VCaP (cell line): ENCODE results near the gene KCNMB2.

ENCODE experiments used
- H3K27ac ChIP-seq: fragments of 450-650 bp; 2 replicates; pipeline ENCODE4 v1.5.1; 2017
- TF ChIP-seq, protein P1 (sequence below): fragments of 450-650 bp; conservative IDR thresholded peaks from 2 replicates; pipeline ENCODE4 v1.5.1; 2017; ENCODE audit warnings: mild to moderate bottlenecking, moderate library complexity

Gene KCNMB2

DNA sequence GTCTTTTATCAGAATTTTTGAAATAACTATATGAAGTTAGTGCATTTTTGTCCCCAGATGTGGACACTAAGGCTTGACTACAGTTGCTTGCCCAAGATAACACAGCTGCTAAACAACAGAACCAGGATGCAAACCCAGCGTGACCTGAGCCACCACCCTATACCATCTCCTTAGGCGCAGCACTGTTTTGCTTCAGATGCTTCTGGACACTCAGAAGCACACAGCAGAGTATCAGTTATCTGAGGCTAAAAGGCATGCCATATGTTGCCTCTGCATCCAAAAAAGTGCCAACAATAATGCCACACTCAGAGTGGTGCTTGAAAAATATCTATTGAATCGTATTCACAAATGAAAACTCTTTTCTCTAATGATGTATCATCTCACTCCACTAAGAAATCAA, 24.5 kb downstream of the KCNMB2 start:
- no peak overlapping the region for H3K27ac ChIP-seq
- TF ChIP-seq, protein P1, sequence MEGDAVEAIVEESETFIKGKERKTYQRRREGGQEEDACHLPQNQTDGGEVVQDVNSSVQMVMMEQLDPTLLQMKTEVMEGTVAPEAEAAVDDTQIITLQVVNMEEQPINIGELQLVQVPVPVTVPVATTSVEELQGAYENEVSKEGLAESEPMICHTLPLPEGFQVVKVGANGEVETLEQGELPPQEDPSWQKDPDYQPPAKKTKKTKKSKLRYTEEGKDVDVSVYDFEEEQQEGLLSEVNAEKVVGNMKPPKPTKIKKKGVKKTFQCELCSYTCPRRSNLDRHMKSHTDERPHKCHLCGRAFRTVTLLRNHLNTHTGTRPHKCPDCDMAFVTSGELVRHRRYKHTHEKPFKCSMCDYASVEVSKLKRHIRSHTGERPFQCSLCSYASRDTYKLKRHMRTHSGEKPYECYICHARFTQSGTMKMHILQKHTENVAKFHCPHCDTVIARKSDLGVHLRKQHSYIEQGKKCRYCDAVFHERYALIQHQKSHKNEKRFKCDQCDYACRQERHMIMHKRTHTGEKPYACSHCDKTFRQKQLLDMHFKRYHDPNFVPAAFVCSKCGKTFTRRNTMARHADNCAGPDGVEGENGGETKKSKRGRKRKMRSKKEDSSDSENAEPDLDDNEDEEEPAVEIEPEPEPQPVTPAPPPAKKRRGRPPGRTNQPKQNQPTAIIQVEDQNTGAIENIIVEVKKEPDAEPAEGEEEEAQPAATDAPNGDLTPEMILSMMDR = no peak

DNA sequence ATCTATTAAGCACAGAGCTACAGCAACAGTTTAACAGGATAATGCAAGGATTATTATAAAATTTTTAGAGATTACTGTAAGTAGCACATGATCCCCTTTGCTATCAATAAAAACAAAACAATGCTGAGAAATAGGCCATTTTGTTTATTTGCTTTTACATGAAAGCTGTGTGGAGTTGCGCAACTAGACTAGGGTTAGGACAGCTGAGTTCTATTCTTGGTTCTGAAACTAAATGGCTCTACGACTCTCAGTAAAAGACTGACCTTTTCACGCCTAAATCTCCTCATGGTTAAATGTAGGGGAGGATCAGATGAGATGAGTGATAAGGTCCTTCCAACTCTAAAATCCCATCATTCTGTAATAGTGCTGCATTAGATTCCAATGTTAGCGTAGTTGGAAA, 25.0 kb downstream of the KCNMB2 start:
- H3K27ac ChIP-seq = no peak overlapping the region
- TF ChIP-seq, protein P1 = no peak

DNA sequence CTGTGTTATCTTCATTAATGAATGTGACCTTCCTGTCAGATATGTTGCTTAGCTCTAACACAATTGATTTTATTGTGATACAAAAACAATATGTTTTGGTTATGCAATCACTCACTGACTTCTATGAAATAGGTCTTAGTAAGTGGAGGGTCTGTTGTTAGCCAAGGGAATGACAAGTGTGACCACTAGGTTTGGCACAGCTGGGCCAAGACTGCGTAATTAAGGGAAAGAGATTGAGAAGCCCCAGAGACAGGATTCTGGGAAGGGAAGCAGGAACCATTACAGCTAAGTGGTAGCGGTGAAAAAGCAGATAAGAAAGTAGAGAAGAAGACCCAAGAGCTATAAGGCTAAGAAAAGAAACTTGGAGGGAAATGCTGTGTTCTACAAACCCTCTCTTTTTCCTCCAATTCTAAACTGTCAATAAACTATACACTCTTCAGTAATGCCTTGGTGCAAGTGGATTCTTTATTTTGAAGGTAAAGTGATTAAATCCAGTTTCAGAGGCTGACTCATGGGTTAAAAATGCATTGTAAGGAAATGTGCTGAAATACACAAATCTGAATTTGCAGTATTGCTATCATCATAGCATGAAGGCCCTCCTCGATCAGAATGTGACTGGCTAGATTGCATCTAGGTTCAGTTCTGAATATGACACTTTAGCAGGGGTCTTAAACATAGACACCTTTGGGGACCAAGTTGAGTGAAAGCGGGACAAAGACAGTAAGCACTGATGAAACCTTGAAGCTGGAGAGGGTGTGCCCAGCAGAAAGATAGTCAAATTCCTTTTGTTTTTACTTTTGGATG, 26.1 kb downstream of the KCNMB2 start:
- TF ChIP-seq, protein P1 = no peak
- no peak overlapping the region for H3K27ac ChIP-seq

DNA sequence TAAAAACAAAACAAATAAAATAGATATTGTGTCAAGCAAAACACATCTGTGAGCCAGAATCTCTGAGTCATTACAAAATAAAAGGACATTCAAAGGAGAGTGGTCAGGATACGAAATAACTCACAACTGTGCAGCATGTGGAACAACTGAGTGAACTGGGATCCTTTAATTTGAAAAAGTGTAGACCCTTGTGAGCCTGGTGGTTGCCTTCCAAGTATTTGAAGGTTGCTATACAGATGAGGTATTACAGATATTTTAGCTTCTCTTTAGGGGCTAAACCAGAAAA, 26.7 kb downstream of the KCNMB2 start:
- H3K27ac ChIP-seq = no peak overlapping the region
- TF ChIP-seq, protein P1 = no peak

DNA sequence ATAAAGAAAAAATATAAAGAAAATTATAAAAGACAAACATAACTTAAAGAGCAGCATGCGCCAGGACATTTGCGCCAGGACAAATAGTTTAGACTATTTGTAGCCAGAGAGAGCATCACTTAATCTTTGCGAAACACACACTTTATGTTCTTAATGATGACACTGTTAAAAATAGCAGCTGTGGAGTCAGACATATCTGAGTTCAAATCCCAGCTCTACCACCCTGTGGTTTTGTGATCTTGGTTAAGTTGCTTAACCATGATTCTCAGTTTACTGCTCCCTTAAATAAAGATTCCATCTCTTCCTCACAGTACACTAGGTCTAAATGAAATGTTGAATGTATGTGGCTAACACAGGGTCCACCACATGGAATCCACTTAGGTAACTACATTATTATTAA, 31.4 kb downstream of the KCNMB2 start:
- H3K27ac ChIP-seq = no peak overlapping the region
- TF ChIP-seq, protein P1 = no peak

DNA sequence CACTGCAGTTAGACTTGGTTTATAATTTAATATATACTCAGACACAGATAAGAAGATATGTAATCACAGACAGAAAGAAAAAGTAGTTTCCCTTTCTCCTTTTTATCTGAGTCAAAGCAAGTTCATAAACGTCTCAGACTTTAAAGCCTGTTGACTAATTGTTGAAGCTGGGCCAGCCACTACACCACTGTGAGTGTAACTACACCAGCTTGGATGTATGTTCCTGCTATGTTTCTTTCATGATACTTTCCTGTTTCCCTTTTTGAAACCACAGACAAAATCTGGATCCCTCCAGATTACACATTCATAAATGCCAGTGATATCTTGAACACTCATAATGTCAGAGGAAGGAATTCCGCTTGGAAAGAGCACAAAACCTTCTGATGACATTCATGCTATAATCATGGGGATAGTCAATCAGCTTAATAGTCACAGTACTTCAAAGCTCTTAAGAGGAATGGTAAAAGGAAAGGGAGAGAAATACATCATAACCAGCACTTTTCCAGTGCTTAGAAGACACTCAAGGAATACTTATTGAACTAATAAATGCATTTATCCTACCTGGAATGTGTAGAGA, 32.0 kb downstream of the KCNMB2 start:
- no peak overlapping the region for H3K27ac ChIP-seq
- TF ChIP-seq, protein P1 = no peak

DNA sequence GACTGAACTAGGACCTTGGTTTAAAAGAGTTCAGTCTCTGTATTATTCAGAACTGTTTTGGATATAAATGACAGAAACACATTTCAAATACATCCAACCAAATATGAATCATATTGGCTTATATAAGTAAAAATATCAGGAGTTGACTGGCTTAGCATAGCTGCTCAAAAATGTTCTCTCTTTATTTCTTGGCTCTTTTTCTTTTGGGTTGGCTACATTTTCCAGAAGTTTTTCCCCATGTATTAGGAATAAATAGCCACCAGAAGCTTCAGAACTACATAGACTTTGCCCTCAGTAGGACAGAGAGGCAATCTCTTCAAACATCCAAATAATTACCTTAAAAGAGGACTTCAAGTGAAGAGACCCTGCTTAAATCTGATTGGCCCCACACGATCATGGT, 32.7 kb downstream of the KCNMB2 start:
- TF ChIP-seq, protein P1 = no peak
- H3K27ac ChIP-seq = no peak overlapping the region
